Small intestine (tissue), 7 donors: ENCODE results near the gene GPR18. TPM values are rescaled to one million over a fixed set of nuclear protein-coding genes. Genes with fewer than 3 reads are reported as not detected.

ENCODE experiments used
- DNase-seq, 2 donors: peaks; one replicate each; pipeline versions ENCODE4 v3.0.0 to v3.0.0-alpha.2; 2013
- FAIRE-seq: peaks from 2 replicates; lab custom pipeline; 2012; peaks lifted over from hg19 to GRCh38; lab: Jason Lieb, UNC
- H3K27ac ChIP-seq, 3 donors: one replicate each; pipeline ENCODE4 v1.5.1; 2013; ENCODE audit warnings: low read length in 2 of 3, mild to moderate bottlenecking in 2 of 3, control low read depth in 1 of 3, inconsistent platforms in 1 of 3, low read depth in 1 of 3, moderate library complexity in 1 of 3
- H3K27me3 ChIP-seq, 3 donors: one replicate each; pipeline ENCODE4 v1.6.1; 2013; ENCODE audit warnings: low read length in 3 of 3, inconsistent platforms in 1 of 3; ENCODE audit not compliant: control insufficient read depth in 3 of 3, insufficient read depth in 3 of 3
- H3K36me3 ChIP-seq, 3 donors: one replicate each; pipeline ENCODE4 v1.6.1; 2013; ENCODE audit warnings: low read length in 3 of 3, inconsistent platforms in 1 of 3, low read depth in 1 of 3, mild to moderate bottlenecking in 1 of 3, moderate library complexity in 1 of 3; ENCODE audit not compliant: control insufficient read depth in 3 of 3, insufficient read depth in 2 of 3
- H3K4me1 ChIP-seq, 3 donors: one replicate each; pipeline ENCODE4 v1.6.1; 2013; ENCODE audit warnings: low read length in 2 of 3, inconsistent platforms in 1 of 3, low read depth in 1 of 3, mild to moderate bottlenecking in 1 of 3, moderate library complexity in 1 of 3; ENCODE audit not compliant: control insufficient read depth in 3 of 3, insufficient read depth in 2 of 3
- H3K4me3 ChIP-seq, 3 donors: one replicate each; pipeline ENCODE4 v1.5.1; 2013; ENCODE audit warnings: low read length in 3 of 3, control low read depth in 1 of 3, inconsistent platforms in 1 of 3, low read depth in 1 of 3, mild to moderate bottlenecking in 1 of 3, moderate library complexity in 1 of 3
- H3K9me3 ChIP-seq, 2 donors: one replicate each; pipeline ENCODE4 v1.6.1; 2013; ENCODE audit warnings: low read depth in 1 of 2, low read length in 1 of 2; ENCODE audit not compliant: control insufficient read depth in 2 of 2, insufficient read depth in 1 of 2
- WGBS, 3 donors: extraction: QIAGEN DNeasy Blood & Tissue Kit; methylation state at CpG; one replicate each; pipeline ENCODE4 v1.1.7; 2013; 5-methylcytosine and 5-hydroxymethylcytosine counted together
- polyA plus RNA-seq, 4 donors: library from polyadenylated mRNA; stranded (reverse) in 3 of 4; unstranded in 1 of 4; fragments of 200-250 nt in 3 of 4; fragments of 120-200 nt in 1 of 4; gene quantifications; one replicate each; pipeline versions ENCODE4 v1.2.1 to v1.2.3, GENCODE V29; 2013
- donor health status: healthy with polysubstance abuse.
- donor health status: control.
- donor health status: control.
- donor health status: Bipolar disorder and iron deficiency.
- donor health status: healthy.

The GPR18 gene
- polyA plus RNA-seq, 4 donors = 0.54 to 1.1 (median 0.66) TPM; not detected in 1

DNA sequence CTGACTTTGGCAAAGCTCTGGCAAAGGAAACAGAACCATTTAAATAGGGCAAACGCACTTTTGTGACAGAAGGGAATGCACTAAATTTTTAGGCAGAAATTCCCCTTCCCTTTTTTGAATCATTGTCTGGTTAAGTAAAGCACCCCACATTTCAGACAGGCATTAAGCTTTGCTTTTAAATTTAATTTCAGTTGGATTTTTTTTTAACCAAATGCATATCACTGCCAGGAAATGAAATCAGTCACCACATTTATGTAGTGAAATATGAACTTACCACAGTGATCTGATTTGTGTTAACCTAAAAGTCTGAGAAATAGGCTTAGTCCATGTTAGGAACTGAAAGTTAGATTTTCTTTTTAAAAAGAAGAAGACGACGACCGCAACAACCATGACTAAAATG lies 38.2 kb upstream of the GPR18 start:
- no peaks in the 10 kb centered on the region for H3K27me3 ChIP-seq
- no peak overlapping the region for H3K27ac ChIP-seq
- FAIRE-seq (no peak), DNase-seq (no peak)
- peaks cover 0 to 3% (median 3%) of the 10 kb centered on the region in 3 donors for H3K36me3 ChIP-seq
- WGBS, 3 donors = 71 to 90% (median 74%) methylated on average over 4 of the region's 4 CpGs
- H3K4me3 ChIP-seq = no peak overlapping the region
- H3K9me3 ChIP-seq = no peaks in the 10 kb centered on the region
- peaks cover 0 to 7% (median 5%) of the 10 kb centered on the region in 3 donors for H3K4me1 ChIP-seq

DNA sequence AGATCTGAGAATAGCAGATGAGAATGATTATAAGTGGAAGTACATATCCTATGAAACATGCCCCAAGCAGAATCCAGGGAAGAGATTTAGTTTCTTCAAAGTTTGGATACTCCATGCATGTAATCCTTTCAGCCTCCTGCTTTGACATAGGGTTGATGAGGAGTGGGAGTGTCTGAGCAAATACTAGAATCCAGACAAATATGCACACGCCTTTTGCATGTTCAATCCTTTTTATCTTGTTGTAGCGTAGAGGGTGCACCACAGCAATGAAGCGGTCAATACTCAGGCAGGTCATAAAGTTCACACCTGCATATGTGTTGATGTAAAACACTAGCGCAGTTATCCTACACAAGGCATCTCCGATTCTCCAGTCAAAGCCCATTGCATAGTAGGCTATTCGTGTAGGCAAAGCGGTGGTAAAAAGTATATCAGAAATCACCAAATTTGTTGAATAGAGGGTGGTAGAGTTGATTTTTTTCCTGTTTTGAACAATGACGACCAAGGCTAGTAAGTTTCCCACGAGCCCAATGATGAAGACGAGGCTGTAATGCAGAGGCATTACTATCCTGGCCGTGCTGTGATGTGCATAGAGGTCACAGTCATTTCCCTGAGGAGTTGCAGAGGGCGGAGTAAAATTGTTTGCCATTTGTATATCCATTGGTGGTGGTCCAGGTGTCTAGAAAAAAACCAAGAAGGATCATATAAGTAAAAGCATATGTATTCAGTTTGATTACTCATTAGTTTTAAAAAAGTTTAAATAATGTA lies 37.5 kb upstream of the GPR18 start:
- Histone ChIP-seq H3K27me3 (no peaks in the 10 kb centered on the region), H3K9me3 (no peaks in the 10 kb centered on the region), H3K27ac (no peak overlapping the region), H3K4me1 (peaks cover 0 to 7% (median 5%) of the 10 kb centered on the region in 3 donors), H3K36me3 (peaks cover 0 to 3% (median 3%) of the 10 kb centered on the region in 3 donors), H3K4me3 (no peak overlapping the region)
- 85 to 91% (median 85%) methylated on average over 12 of the region's 12 CpGs for WGBS, 3 donors
- FAIRE-seq (no peak), DNase-seq (no peak)

DNA sequence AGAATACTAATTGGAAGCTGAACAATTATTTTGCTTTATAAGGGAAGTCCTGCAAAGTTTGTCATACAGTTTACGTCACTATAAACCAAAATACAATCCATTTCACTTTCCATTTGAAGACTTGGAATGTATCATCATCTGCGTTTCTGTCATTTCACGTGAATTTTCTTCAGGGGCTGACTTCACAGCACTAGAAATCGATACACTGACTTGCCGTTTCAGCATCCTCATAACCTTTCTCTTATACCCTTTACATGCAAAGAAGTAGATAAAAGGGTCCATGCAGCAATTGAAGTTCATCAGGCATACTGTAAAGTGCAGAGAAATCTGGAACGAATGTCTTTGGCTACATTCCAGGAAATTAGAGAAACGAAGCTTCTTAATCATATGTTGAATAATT lies 36.8 kb upstream of the GPR18 start:
- peaks cover 0 to 4% (median 3%) of the 10 kb centered on the region in 3 donors for H3K36me3 ChIP-seq
- no peaks in the 10 kb centered on the region for H3K27me3 ChIP-seq
- no peak overlapping the region for H3K27ac ChIP-seq
- H3K4me3 ChIP-seq = no peak overlapping the region
- 54 to 64% (median 63%) methylated on average over 7 of the region's 7 CpGs for WGBS, 3 donors
- FAIRE-seq = no peak
- no peaks in the 10 kb centered on the region for H3K9me3 ChIP-seq
- no peak for DNase-seq
- H3K4me1 ChIP-seq = peaks cover 0 to 7% (median 5%) of the 10 kb centered on the region in 3 donors

DNA sequence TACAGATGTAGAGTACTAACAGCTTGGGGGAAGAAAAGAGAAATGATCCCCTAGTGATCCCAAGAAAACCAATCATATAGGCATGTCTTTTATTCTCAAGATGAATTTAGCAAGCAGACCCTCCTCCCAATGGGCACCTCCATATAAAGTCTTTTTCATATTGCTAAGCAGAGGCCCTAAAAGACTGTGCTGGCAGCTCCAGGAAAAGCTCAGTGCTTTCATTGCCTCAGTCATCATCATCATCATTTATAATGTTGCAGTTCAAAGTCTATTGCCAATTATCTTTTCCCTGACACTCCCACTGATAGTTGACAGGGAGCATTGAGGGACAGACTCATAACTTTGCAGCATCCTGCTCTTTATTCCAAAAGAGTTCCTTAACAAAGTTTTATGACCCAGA lies 36.0 kb upstream of the GPR18 start:
- FAIRE-seq = no peak
- DNase-seq = peak; percentile 68 to 84

DNA sequence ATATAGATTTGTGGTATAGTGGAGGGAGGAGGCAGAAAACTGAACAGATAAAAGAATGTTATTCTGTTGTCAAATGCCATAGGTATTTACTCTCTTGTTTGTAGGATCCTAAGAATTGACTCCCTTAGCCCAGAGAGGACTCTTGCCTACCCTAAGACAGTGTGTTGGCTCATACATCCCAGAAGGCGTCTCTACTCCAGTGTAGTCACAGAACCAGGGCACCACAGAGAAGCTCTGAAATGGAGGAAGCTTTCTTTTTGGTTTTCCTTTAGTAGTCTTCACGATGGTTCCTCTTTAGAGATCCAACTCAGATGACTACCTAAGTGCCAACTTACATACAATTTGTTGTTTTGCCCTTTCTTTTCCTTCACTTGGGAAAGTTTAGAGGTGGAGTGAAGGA lies 35.0 kb upstream of the GPR18 start:
- FAIRE-seq = no peak
- no peaks in the 10 kb centered on the region for H3K9me3 ChIP-seq
- H3K4me3 ChIP-seq = no peak overlapping the region
- WGBS, 3 donors = 81 to 95% (median 92%) methylated on average over 2 of the region's 2 CpGs
- DNase-seq = no peak
- H3K27ac ChIP-seq = peak overlapping the region in 1 of 3 donors; percentile 45
- peaks cover 0 to 12% (median 5%) of the 10 kb centered on the region in 3 donors for H3K4me1 ChIP-seq
- peaks cover 0 to 7% (median 3%) of the 10 kb centered on the region in 3 donors for H3K36me3 ChIP-seq
- H3K27me3 ChIP-seq = no peaks in the 10 kb centered on the region

More for the DNA sequence above, 36.0 kb upstream of the GPR18 start:
- Histone ChIP-seq H3K4me3 (no peak overlapping the region), H3K27ac (peak overlapping the region in 2 of 3 donors; percentile 13 to 39), H3K27me3 (no peaks in the 10 kb centered on the region), H3K4me1 (peaks cover 0 to 8% (median 5%) of the 10 kb centered on the region in 3 donors), H3K9me3 (no peaks in the 10 kb centered on the region), H3K36me3 (peaks cover 0 to 7% (median 3%) of the 10 kb centered on the region in 3 donors)

DNA sequence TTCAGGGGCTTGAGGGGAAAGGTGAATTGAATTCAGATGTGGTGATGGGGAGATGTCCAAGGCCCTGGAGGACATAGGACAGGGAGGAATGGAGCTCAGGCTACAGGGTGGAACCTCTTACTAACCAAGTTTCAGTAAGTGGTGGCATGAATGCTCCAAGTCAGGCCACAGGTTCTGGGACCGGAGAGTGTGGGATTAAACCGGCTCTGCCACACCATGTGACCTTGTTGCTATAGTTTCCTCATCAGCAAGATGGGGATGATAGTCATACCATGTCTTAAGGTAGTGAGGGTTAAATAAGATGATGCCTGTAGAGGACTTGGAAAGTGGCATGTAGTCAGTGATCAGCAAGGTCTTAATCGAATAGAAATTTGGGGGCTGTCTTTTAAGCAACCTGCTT lies 32.7 kb upstream of the GPR18 start:
- Histone ChIP-seq H3K4me3 (no peak overlapping the region), H3K36me3 (peaks cover 0 to 13% (median 3%) of the 10 kb centered on the region in 3 donors), H3K9me3 (no peaks in the 10 kb centered on the region), H3K27me3 (no peaks in the 10 kb centered on the region), H3K27ac (no peak overlapping the region), H3K4me1 (peaks cover 0 to 15% (median 6%) of the 10 kb centered on the region in 3 donors)
- no peak for DNase-seq
- WGBS, 3 donors = 75 to 85% (median 77%) methylated on average over 3 of the region's 3 CpGs
- no peak for FAIRE-seq

DNA sequence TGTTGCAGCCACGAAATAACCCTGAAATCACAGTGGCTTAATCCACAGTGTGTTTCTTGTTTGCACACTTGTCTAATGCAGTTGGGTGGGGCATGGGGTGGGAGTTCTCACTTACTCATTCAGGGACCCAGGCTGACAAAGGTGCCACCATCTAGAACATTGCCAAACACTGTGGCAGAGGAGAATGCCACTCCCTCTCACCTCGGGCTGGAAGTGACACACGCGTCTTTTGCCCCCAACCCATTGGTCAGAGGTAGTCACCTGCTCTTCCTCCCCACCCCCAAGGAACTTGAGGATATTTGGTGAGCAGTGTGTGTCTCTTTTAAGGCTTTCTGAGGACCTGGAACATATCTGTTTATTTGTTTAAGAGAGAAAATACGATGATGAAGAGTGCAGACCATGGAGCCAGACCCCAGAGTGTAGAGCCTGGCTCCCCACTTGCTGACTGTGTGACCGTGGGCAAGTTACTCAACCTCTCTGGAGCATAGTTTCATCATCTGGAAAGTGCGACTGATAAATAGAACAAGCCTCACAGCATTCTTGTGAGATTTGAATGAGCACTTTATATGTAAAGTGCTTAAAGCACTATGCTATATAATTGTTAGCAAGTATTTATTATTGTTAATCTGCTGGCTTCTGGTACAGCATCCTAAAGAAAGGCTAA lies 31.6 kb upstream of the GPR18 start:
- Histone ChIP-seq H3K4me3 (no peak overlapping the region), H3K36me3 (peaks cover 0 to 13% (median 0%) of the 10 kb centered on the region in 3 donors), H3K4me1 (peaks cover 0 to 18% (median 10%) of the 10 kb centered on the region in 3 donors), H3K27ac (no peak overlapping the region), H3K27me3 (no peaks in the 10 kb centered on the region), H3K9me3 (no peaks in the 10 kb centered on the region)
- DNase-seq (no peak), FAIRE-seq (no peak)
- 72 to 77% (median 76%) methylated on average over 7 of the region's 7 CpGs for WGBS, 3 donors

DNA sequence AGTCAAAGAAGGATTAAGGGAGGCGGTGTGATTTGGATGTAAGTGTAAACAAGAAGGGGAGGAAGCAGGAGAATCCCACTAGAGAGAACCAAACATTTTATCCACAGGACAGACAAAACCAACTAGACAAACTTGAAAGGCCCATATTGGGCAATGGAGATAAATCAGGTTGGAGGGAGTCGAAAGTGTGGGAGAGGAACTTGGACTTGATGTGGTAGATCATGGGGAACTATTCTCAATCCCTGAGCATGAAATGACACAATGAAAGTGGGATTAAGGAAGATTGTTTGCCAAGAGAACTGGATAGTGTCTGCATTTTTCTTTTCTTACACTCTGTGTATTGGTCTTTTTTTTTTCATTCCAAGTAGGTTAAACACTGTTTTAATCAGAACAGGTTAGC lies 31.1 kb upstream of the GPR18 start:
- Histone ChIP-seq H3K36me3 (peaks cover 0 to 13% (median 0%) of the 10 kb centered on the region in 3 donors), H3K9me3 (no peaks in the 10 kb centered on the region), H3K4me3 (no peak overlapping the region), H3K27me3 (no peaks in the 10 kb centered on the region), H3K27ac (no peak overlapping the region), H3K4me1 (peaks cover 0 to 17% (median 10%) of the 10 kb centered on the region in 3 donors)
- 82 to 96% (median 88%) methylated on average over 2 of the region's 2 CpGs for WGBS, 3 donors
- no peak for FAIRE-seq
- no peak for DNase-seq
